Cardiac septum (tissue), 1 donor: ENCODE data around the gene IPO11. TPM values are rescaled to one million over a fixed set of nuclear protein-coding genes. Genes with fewer than 3 reads are reported as not detected.
"Not testable (repeated sequence)": the region's sequence is repeated elsewhere in the genome, so short reads cannot be mapped to it uniquely, and the experiment has no call there.

Experiments used
- DNase-seq: peaks from one replicate; pipeline ENCODE4 v3.0.0-alpha.2; 2020; ENCODE audit warnings: low spot score
- intact Hi-C: fragments of 100-400 bp; cut with DNase I; formaldehyde crosslinking; loops from one replicate; pipeline ENCODE4 v1.14.0; 2022
- total RNA-seq: library from RNA; stranded (reverse); fragmentation: NEBNext Ultra II Directional; extraction: Animal tissue kit (Norgen Biotek cat#: 25700); gene quantifications from one replicate; pipeline ENCODE4 v1.2.1, GENCODE V29; 2021
- donor health status: DM: no; HTN: no; CAD: no.

Gene IPO11
- total RNA-seq, 1 donor from 2014 or later, result 27.4 TPM

DNA sequence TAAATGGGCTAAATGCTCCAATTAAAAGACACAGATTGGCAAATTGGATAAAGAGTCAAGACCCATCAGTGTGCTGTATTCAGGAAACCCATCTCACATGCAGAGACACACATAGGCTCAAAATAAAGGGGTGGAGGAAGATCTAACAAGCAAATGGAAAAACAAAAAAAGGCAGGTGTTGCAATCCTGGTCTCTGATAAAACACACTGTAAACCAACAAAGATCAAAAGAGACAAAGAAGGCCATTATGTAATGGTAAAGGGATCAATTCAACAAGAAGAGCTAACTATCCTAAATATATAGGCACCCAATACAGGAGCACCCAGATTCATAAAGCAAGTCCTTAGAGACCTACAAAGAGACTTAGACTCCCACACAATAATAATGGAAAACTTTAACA lies 245.2 kb downstream of the IPO11 start:
- intact Hi-C loops, DNase-seq: not testable (repeated sequence)

DNA sequence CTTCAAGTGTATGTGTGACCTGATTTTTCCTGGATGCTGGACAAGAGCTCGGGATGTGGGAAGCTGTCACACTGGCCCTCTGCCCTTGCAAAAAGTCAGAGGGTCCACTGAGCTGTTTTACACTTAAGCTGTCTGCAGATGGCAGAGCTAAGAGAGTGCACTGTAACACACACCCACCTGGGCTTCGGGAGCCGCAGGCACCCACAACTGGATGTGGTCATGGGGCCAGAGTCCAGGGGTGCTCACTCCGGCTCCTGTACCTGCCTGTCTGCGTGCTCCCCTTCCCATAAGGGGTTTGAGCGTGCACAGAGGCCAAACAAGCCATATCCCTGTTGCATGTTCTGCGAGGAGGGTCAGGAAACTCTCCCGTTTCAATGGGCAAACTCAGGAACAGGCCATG lies 248.6 kb downstream of the IPO11 start:
- intact Hi-C loops, result no loop called here
- DNase-seq, result no peak

DNA sequence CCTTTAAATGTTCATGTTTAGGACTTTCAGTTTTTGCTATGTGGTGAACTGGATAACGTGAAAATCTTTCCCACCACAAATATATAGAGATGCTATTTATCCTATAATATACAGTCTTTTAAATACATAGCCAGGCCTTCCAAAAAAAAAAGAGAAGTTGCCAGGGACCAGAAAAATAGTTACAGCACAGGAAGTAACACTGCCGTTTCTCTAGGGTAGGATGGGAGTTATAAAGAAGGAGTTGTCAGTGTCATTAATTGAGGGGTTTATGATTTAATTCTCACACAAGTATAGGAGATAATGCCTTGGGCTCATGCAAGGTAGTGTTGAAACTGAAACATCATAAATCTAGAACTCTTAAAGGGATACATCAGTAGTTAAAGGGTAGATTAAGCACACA lies 250.0 kb downstream of the IPO11 start:
- DNase-seq, result no peak
- intact Hi-C loops, result no loop called here

DNA sequence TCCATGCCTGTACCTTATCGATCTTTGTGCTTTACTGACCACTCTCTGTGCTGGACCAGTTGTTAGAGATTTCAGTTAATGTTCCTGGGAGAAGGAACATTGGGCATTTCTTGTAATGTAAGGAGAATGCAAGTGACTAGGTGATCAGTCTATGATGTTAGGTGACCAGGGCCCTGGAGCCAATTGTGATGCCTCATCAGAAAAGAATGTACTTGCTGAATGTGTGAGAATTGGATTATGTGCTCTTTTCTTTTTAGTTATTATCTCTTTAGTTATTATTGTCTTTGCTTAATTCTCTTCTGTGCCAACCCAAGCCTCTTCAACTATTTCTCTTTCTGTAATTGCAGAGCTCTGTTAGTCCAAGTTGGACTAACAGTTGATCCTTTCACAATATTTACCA lies 258.9 kb downstream of the IPO11 start:
- no peak for DNase-seq
- intact Hi-C loops, result no loop called here

DNA sequence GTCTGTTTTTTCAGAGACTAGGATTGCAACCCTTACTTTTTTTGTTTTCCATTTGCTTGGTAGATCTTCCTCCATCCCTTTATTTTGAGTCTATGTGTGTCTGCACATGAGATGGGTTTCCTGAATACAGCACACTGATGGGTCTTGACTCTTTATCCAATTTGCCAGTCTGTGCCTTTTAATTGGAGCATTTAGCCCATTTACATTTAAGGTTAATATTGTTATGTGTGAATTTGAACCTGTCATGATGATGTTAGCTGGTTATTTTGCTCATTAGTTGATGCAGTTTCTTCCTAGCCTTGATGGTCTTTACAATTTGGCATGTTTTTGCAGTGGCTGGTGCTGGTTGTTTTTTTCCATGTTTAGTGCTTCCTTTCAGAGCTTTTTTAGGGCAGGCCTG lies 264.0 kb downstream of the IPO11 start:
- intact Hi-C loops, DNase-seq: not testable (repeated sequence)

Other genes with a start within 250 kb of the IPO11 start
- 13.4 TPM for gene KIF2A, start 106.6 kb upstream of the IPO11 start, total RNA-seq
- 18.0 TPM for gene DIMT1, start 8.9 kb upstream of the IPO11 start, total RNA-seq
- 2.2 TPM for gene LRRC70, start 166.1 kb downstream of the IPO11 start, total RNA-seq